ENCODE measurements around the gene ATP5MC2.

ATP5MC2 gene

DNA sequence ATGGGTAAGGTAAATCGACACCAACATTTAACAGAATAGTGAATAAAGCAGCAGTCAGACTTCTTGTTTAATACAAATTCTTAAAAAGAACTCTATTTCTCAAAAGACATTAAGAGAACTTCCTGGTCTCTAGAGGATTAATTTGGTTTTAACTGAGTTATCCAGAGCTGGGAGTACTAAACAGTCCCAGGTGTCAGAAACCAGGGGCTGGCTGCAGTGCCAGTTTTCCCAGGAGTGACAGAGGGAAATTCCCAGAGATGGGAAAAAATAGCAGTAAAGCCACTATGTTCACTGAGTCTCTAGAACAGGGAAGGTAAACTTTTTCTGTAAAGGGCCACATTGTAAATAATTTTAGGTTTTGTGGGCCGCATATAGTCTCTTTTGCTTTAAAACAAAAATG, 8.8 kb downstream of the ATP5MC2 start:
- Mint-ChIP-seq H3K4me3 (no peak overlapping the region), H3K27me3 (ENCODE audit: low read depth) (no peaks in the 10 kb centered on the region), H3K4me1 (peaks cover 19% of the 10 kb centered on the region), H3K9me3 (no peaks in the 10 kb centered on the region), H3K36me3 (ENCODE audit: low read depth) (peaks cover 69% of the 10 kb centered on the region), H3K27ac (no peak overlapping the region)
- TF ChIP-seq CTCF (IDR thresholded peaks at IDR 0.05; ENCODE audit: unreplicated experiment in 3 of 3): no peak

- Mint-ChIP-seq H3K4me3 (no peak overlapping the region), H3K36me3 (ENCODE audit: low read depth) (peaks cover 66% of the 10 kb centered on the region), H3K4me1 (peaks cover 22% of the 10 kb centered on the region), H3K27ac (peak overlapping the region in 2 of 3 experiments; percentile 36 to 43), H3K9me3 (no peaks in the 10 kb centered on the region), H3K27me3 (ENCODE audit: low read depth) (no peaks in the 10 kb centered on the region)
- TF ChIP-seq CTCF (IDR thresholded peaks at IDR 0.05; ENCODE audit: unreplicated experiment in 3 of 3): no peak
Observed at GRCh38 chr12:53664936-53665335, 10.9 kb downstream of the ATP5MC2 start.

- Mint-ChIP-seq H3K27me3 (ENCODE audit: low read depth) (no peaks in the 10 kb centered on the region), H3K27ac (peak overlapping the region in 2 of 3 experiments; percentile 31 to 36), H3K9me3 (no peaks in the 10 kb centered on the region), H3K36me3 (ENCODE audit: low read depth) (peaks cover 58% of the 10 kb centered on the region), H3K4me1 (peaks cover 29% of the 10 kb centered on the region), H3K4me3 (no peak overlapping the region)
- TF ChIP-seq CTCF (IDR thresholded peaks at IDR 0.05; ENCODE audit: unreplicated experiment in 3 of 3): no peak
Observed at GRCh38 chr12:53664191-53664590, 11.7 kb downstream of the ATP5MC2 start.

DNA sequence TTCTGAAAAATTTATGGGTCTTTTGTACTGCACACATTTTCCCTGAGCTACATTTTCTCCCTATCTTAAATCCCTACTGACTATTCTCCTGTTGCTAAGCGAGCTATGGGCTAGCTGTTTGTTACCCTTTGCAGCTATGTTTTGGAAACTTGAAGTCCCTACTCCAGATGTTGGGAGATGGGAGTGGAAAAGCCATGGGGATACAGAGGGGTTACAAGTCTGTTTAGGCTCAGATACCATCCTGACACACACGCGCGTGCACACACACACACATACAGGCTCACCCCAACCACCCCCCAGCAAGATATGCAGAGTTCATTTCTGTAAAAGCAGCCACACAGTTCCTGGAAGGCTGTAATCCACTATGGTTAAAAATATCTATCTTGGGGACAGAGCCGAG, 15.8 kb downstream of the ATP5MC2 start:
- Mint-ChIP-seq H3K9me3 (no peaks in the 10 kb centered on the region), H3K27me3 (ENCODE audit: low read depth) (no peaks in the 10 kb centered on the region), H3K27ac (peak overlapping the region; percentile 95 to 100 (median 99)), H3K36me3 (ENCODE audit: low read depth) (peaks cover 34% of the 10 kb centered on the region), H3K4me3 (no peak overlapping the region), H3K4me1 (peaks cover 38% of the 10 kb centered on the region)
- TF ChIP-seq CTCF (IDR thresholded peaks at IDR 0.05; ENCODE audit: unreplicated experiment in 3 of 3): no peak

GRCh38 chr12:53659571-53659981, 16.3 kb downstream of the ATP5MC2 start:
- TF ChIP-seq CTCF (IDR thresholded peaks at IDR 0.05; ENCODE audit: unreplicated experiment in 3 of 3): no peak
- H3K4me1 Mint-ChIP-seq: peaks cover 35% of the 10 kb centered on the region
- H3K4me3 Mint-ChIP-seq: peak overlapping the region in 2 of 3 experiments; percentile 9 to 53
- peaks cover 29% of the 10 kb centered on the region for H3K36me3 Mint-ChIP-seq (ENCODE audit: low read depth)
- peak overlapping the region; percentile 95 to 100 (median 99) for H3K27ac Mint-ChIP-seq
- no peaks in the 10 kb centered on the region for H3K9me3 Mint-ChIP-seq
- H3K27me3 Mint-ChIP-seq (ENCODE audit: low read depth): no peaks in the 10 kb centered on the region

GRCh38 chr12:53659011-53659551, 16.8 kb downstream of the ATP5MC2 start:
- Mint-ChIP-seq H3K9me3 (no peaks in the 10 kb centered on the region), H3K27ac (peak overlapping the region; percentile 95 to 100 (median 99)), H3K4me1 (peaks cover 30% of the 10 kb centered on the region), H3K4me3 (peak overlapping the region in 2 of 3 experiments; percentile 9 to 53), H3K36me3 (ENCODE audit: low read depth) (peaks cover 24% of the 10 kb centered on the region), H3K27me3 (ENCODE audit: low read depth) (no peaks in the 10 kb centered on the region)
- TF ChIP-seq CTCF (IDR thresholded peaks at IDR 0.05; ENCODE audit: unreplicated experiment in 3 of 3): no peak
